GM19324 (cell line): ENCODE results near the gene WDR19.
"Not testable (repeated sequence)": the region's sequence is repeated elsewhere in the genome, so short reads cannot be mapped to it uniquely, and the experiment has no call there.

Experiments
- ATAC-seq: cut with Tn5 transposase; IDR thresholded peaks from one replicate; pipeline ENCODE4 v1.9.1; 2021; ENCODE audit warnings: mild to moderate bottlenecking, moderate library complexity; ENCODE audit not compliant: unreplicated experiment, low FRiP score

WDR19 gene

GRCh38 chr4:39181905-39182638, at the start of gene WDR19:
Gene WDR19, plus strand, starts transcription at chr4:39182529. Its CDS starts 29 bp downstream, at chr4:39182558.
- ATAC-seq: peak; percentile 100

- no peak for ATAC-seq
Measured at GRCh38 chr4:39133623-39134022, 48.7 kb upstream of the WDR19 start.

DNA sequence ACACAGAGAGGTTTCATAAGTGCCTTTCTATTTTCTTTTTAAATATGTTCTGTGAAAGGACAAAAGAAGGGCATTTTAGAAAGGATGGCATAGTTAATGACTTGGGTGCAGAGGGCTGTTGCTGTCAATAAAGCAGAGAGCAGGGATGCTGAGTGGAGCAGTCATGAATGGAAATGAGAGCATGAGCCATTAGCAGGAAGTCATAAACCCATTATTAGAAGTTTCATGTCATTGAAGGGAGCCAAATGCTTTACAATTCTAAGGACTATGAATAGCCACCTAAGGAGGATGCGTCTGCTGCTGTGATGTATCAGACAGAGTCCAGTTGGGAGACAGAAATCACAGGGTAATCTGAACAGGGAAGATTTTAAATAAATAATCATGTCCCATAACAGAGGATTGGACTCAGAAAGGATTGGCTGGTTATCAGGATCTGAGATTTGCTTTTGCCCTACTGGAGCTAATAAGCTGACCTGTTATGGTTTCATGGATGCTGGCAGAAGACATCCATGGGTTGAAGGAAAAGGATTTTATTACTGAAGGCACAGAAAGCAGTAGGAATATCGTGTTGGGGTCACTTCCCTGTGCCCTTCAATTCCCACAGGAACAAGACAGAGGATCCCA, 47.5 kb upstream of the WDR19 start:
- ATAC-seq: no peak

DNA sequence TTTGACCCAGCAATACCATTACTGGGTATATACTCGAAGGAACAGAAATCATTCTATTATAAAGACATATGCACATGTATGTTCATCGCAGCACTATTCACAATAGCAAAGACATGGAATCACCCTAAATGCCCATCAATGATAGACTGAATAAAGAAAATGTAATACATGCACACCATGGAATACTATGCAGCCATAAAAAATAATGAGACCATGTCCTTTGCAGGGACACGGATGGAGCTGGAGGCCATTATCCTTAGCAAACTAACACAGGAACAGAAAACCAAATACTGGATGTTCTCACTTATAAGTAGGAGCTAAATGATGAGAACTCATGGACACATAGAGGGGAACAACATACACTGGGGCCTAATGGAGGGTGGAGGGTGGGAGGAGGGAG, 44.1 kb upstream of the WDR19 start:
- ATAC-seq: not testable (repeated sequence)

DNA sequence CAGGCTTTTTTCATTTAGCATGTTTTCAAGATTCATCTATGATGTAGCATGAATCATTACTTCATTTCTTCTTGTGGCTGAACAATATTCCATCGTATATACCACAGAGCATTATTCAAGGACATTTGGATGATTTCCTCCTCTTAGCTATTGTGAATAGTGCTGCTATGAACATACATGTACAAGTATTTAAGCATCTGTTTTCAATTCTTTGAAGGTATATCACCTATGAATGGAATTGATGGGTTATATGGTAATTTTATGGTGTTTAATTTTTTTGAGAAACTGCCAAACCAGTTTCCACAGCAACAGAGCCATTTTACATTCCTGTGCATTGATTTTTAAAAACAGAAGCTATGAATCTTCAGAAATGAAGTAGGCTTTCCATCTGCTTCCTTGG, 36.1 kb upstream of the WDR19 start:
- no peak for ATAC-seq

DNA sequence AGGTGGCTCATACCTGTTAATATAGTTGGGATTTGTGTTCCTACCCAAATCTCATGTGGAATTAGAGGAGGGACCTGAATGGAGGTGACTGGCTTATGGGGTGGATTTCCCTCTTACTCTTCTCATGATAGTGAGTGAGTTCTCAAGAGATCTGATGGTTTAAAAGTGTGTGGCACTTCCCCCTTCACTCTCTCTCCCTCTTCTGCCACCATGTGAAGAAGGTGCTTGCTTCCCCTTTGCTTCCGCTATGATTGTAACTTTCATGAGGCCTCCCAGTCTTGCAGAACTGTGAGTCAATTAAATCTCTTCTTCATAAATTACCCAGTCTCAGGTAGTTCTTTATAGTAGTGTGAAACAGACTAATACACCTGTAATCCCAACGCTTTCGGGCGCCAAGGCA, 28.3 kb upstream of the WDR19 start:
- ATAC-seq: no peak

GRCh38 chr4:39157520-39157919, 24.8 kb upstream of the WDR19 start:
- ATAC-seq: no peak

- no peak for ATAC-seq
Measured at GRCh38 chr4:39166177-39166576, 16.2 kb upstream of the WDR19 start.

DNA sequence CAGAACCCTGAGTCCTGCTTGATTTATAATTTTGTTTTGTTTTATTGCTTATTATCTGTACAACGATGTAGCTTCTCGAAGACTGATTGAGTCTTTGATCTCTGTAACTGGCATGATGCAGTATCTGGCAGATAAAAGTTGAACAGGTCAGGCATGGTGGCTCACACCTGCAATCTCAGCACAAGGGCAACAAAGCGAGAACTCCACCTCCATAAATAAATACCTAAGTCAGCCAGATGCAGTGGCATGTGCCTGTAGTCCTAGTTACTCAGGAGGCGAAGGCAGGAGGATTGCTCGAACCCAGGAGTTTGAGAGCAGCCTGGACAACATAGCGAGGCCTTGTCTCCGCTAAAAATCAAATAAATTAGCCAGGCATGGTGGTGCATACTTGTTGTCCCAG, 15.7 kb upstream of the WDR19 start:
- no peak for ATAC-seq

GRCh38 chr4:39169426-39169825, 12.9 kb upstream of the WDR19 start:
- no peak for ATAC-seq

GRCh38 chr4:39170301-39170700, 12.0 kb upstream of the WDR19 start:
- no peak for ATAC-seq

- no peak for ATAC-seq
Measured at GRCh38 chr4:39178706-39179105, 3.6 kb upstream of the WDR19 start.

GRCh38 chr4:39179681-39180080, 2.6 kb upstream of the WDR19 start:
- no peak for ATAC-seq

DNA sequence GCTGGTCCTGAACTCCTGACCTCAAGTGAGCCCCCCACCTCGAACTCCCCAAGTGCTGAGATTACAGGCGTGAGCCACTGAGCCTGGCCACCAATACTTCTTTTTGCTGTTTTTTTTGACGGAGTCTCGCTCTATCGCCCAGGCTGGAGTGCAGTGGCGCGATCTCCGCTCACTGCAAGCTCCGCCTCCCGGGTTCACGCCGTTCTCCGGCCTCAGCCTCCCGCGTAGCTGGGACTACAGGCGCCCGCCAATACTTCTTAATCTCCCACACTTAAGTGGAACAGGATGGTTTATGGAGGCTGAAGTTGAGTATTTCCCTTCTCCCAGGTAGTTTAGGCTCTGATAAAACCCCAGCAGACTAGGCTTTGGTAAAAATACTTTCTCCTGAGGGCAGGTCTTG, 1.7 kb upstream of the WDR19 start:
- not testable (repeated sequence) for ATAC-seq

DNA sequence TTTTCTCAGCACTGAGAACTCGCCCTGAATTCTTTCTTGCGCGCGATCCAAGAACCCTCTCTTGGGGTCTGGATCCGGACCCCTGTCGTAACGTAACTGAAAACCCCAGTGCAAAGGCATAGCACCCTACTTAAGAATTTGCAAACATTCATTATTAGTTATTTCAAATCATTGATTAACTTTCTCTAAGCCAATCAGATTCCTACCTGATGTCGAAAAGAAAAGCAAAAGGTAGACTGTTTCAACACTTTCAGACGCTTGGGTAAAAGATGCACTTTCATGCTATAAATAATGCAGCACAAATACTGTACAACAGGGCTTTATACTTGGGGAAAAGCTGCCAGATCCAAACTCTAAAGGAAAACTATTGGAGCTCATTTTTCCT, 817 bp upstream of the WDR19 start:
- ATAC-seq: no peak

DNA sequence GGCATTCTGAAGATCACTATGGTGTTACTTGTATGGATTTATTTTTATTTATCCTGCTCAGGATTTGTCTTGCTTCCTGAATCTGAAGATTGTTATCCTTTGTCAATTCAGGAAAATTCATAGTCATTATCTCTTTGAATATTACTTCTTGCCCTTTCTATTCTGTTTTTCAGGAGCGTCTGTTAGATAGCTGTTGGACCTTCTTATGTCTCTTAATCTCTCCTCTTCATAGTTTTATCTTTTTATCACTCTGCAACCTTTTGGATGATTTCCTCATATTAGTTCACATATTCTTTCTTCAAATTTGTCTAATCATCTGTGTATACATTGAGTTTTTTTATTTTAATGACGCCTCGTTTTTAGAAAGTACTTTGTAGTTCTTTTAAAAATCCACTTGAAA, 19.6 kb downstream of the WDR19 start:
- no peak for ATAC-seq

- no peak for ATAC-seq
Measured at GRCh38 chr4:39204543-39204942, 22.2 kb downstream of the WDR19 start.

DNA sequence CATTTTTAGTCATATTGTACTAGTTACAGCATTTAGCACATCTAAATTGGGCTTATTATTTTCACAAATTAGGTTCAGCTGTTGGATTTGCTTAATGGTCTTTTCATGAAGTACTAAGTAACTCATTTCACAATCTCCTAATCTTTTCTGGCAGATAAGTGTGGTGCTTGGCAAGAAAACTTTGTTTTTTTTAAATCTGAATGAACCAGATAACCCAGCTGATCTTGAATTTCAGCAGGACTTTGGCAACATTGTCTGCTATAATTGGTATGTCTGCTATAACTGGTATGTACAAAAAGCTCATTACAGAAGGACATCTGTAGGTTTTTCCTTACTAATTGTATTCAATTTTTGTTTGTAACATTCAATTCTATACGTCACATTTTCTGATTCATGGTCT, 22.7 kb downstream of the WDR19 start:
- ATAC-seq: no peak

DNA sequence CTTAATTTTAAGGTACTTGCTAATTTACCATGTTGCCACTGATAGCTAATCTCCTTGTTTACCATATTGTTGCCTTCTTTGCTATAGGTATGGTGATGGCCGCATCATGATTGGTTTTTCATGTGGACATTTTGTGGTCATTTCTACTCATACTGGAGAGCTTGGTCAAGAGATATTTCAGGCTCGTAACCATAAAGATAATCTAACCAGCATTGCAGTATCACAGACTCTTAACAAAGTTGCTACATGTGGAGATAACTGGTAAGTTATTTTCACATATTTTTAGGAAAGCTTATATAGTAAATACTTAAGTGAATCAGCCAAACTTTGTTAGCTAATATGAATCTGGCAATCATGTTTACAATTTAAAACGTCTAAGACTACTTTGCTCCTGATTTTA, 23.1 kb downstream of the WDR19 start:
- ATAC-seq: no peak

DNA sequence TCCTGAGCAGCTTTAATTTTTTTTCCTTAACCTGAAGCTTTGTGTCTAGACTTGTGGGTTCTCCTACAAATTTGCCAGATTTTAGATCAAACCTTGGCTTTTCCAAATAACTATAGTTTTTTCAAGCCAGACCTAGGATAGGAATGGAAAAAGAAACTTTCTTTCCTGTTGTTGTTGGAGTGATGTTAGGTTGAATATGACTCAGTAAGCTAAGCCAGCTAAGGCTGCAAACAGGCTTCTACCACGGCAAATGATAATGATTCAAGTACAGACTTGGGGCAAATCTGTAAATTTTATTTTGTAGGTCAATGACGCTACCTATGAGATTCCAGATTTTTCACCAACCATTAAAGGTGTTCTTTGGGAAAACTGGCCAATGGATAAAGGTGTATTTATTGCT, 45.6 kb downstream of the WDR19 start:
- ATAC-seq: no peak

- no peak for ATAC-seq
Measured at GRCh38 chr4:39228377-39228776, 46.0 kb downstream of the WDR19 start.

GRCh38 chr4:39230462-39230861, 48.1 kb downstream of the WDR19 start:
- no peak for ATAC-seq
